B cell (primary cell): ENCODE data around the gene KSR1.

Experiments
- CTCF ChIP-seq: fragments of 200-600 bp; IDR thresholded peaks from one replicate; pipeline ENCODE4 v1.8.0; 2022; ENCODE audit warnings: antibody characterized with exemption, mild to moderate bottlenecking
- EZH2 ChIP-seq: IDR thresholded peaks from 2 replicates; pipeline ENCODE4 v1.6.1; 2012; ENCODE audit warnings: borderline replicate concordance, low read depth, mild to moderate bottlenecking, moderate library complexity, low read length; ENCODE audit not compliant: insufficient read depth, poor library complexity, severe bottlenecking

- TF ChIP-seq CTCF: no peak
- TF ChIP-seq EZH2: no peak
These were observed 30.3 kb upstream of the KSR1 start for GRCh38 chr17:27425991-27426390.
